ENCODE data around the gene CLEC4G.

CLEC4G gene

GRCh38 chr19:7694499-7694898 is 37.4 kb downstream of the CLEC4G start:
- no peaks in the 10 kb centered on the region for H3K79me2 ChIP-seq (ENCODE audit: control insufficient read depth, low read length)
- no peak overlapping the region for H3K27ac ChIP-seq (ENCODE audit: low read depth, low read length)
- no peak overlapping the region for H3K4me3 ChIP-seq (ENCODE audit: low read length)
- H3K4me1 ChIP-seq (ENCODE audit: control insufficient read depth, low read length), result peaks cover 4% of the 10 kb centered on the region
- H3F3A ChIP-seq (ENCODE audit: control insufficient read depth, insufficient read depth), result no peaks in the 10 kb centered on the region
- H3K27me3 ChIP-seq (ENCODE audit: control insufficient read depth, low read length), result peaks cover 43% of the 10 kb centered on the region
- TF ChIP-seq EZH2phosphoT487 (IDR thresholded peaks at IDR 0.05; ENCODE audit: borderline replicate concordance, low read length) (no peak), CTCF (IDR thresholded peaks at IDR 0.05; ENCODE audit: low read depth, low read length, poor library complexity, severe bottlenecking) (no peak)
- no peaks in the 10 kb centered on the region for H3K9me3 ChIP-seq (ENCODE audit: control insufficient read depth, insufficient read depth, low read length)
- H3K4me2 ChIP-seq (ENCODE audit: low read length), result no peak overlapping the region
- H3K9me2 ChIP-seq (replicated peaks; ENCODE audit: control insufficient read depth, low read length), result no peaks in the 10 kb centered on the region
- no peaks in the 10 kb centered on the region for H4K20me1 ChIP-seq (ENCODE audit: control insufficient read depth, insufficient read depth, low read depth, low read length)
- no peaks in the 10 kb centered on the region for H3K36me3 ChIP-seq (ENCODE audit: control insufficient read depth, low read length)

- H3K4me1 ChIP-seq (ENCODE audit: control insufficient read depth, low read length), result no peaks in the 10 kb centered on the region; the same call in 1 of the 2 replicates
- H3K9me2 ChIP-seq (replicated peaks; ENCODE audit: control insufficient read depth, low read length), result no peaks in the 10 kb centered on the region
- H3K4me2 ChIP-seq (ENCODE audit: low read length), result no peak overlapping the region
- no peaks in the 10 kb centered on the region for H3K79me2 ChIP-seq (ENCODE audit: control insufficient read depth, low read length)
- H3K27me3 ChIP-seq (ENCODE audit: control insufficient read depth, low read length), result peaks cover 24% of the 10 kb centered on the region
- no peaks in the 10 kb centered on the region for H3F3A ChIP-seq (ENCODE audit: control insufficient read depth, insufficient read depth)
- H4K20me1 ChIP-seq (ENCODE audit: control insufficient read depth, insufficient read depth, low read depth, low read length), result no peaks in the 10 kb centered on the region
- no peaks in the 10 kb centered on the region for H3K36me3 ChIP-seq (ENCODE audit: control insufficient read depth, low read length)
- no peaks in the 10 kb centered on the region for H3K9me3 ChIP-seq (ENCODE audit: control insufficient read depth, insufficient read depth, low read length)
- H3K27ac ChIP-seq (ENCODE audit: low read depth, low read length), result no peak overlapping the region
- no peak overlapping the region for H3K4me3 ChIP-seq (ENCODE audit: low read length)
- TF ChIP-seq EZH2phosphoT487 (IDR thresholded peaks at IDR 0.05; ENCODE audit: borderline replicate concordance, low read length) (no peak), CTCF (IDR thresholded peaks at IDR 0.05; ENCODE audit: low read depth, low read length, poor library complexity, severe bottlenecking) (no peak)
Measured at GRCh38 chr19:7692417-7693088, 39.4 kb downstream of the CLEC4G start.

- Histone ChIP-seq H3K4me3 (ENCODE audit: low read length) (no peak overlapping the region), H3F3A (ENCODE audit: control insufficient read depth, insufficient read depth) (no peaks in the 10 kb centered on the region), H3K4me2 (ENCODE audit: low read length) (no peak overlapping the region), H3K79me2 (ENCODE audit: control insufficient read depth, low read length) (no peaks in the 10 kb centered on the region), H3K27me3 (ENCODE audit: control insufficient read depth, low read length) (peaks cover 13% of the 10 kb centered on the region), H3K4me1 (ENCODE audit: control insufficient read depth, low read length) (no peaks in the 10 kb centered on the region; the same call in 1 of the 2 replicates), H4K20me1 (ENCODE audit: control insufficient read depth, insufficient read depth, low read depth, low read length) (no peaks in the 10 kb centered on the region), H3K27ac (ENCODE audit: low read depth, low read length) (no peak overlapping the region), H3K9me3 (ENCODE audit: control insufficient read depth, insufficient read depth, low read length) (no peaks in the 10 kb centered on the region), H3K36me3 (ENCODE audit: control insufficient read depth, low read length) (no peaks in the 10 kb centered on the region), H3K9me2 (replicated peaks; ENCODE audit: control insufficient read depth, low read length) (no peaks in the 10 kb centered on the region)
- TF ChIP-seq EZH2phosphoT487 (IDR thresholded peaks at IDR 0.05; ENCODE audit: borderline replicate concordance, low read length), result no peak
- no peak for TF ChIP-seq CTCF (IDR thresholded peaks at IDR 0.05; ENCODE audit: low read depth, low read length, poor library complexity, severe bottlenecking)
Measured at GRCh38 chr19:7691497-7691896, 40.4 kb downstream of the CLEC4G start.
